Activated T-cell treated with anti-CD3 and anti-CD28 coated beads, Interleukin-2, amount 50 U/mL, for 48 hours (primary cell): ENCODE data around the gene MYL12B.
"Not testable (repeated sequence)": the region's sequence is repeated elsewhere in the genome, so short reads cannot be mapped to it uniquely, and the experiment has no call there.

Source experiments
- DNase-seq, 2 experiments: peaks; one replicate each; pipeline ENCODE4 v3.0.0-alpha.2; 2020

MYL12B gene

GRCh38 chr18:3305354-3305762 is 43.4 kb downstream of the MYL12B start:
- peak; percentile 50 to 58 for DNase-seq

- peak; percentile 30 to 40 for DNase-seq
Measured at GRCh38 chr18:3305933-3306332, 44.0 kb downstream of the MYL12B start.

- DNase-seq: no peak
Measured at GRCh38 chr18:3306391-3306790, 44.5 kb downstream of the MYL12B start.

- no peak for DNase-seq
Measured at GRCh38 chr18:3313685-3314084, 51.8 kb downstream of the MYL12B start.

- DNase-seq: not testable (repeated sequence)
Measured at GRCh38 chr18:3315344-3315743, 53.4 kb downstream of the MYL12B start.

GRCh38 chr18:3319399-3319798 is 57.5 kb downstream of the MYL12B start:
- DNase-seq: peak; percentile 39 to 53

- no peak for DNase-seq
Measured at GRCh38 chr18:3319894-3320454, 58.0 kb downstream of the MYL12B start.

GRCh38 chr18:3321133-3321812 is 59.3 kb downstream of the MYL12B start:
- DNase-seq: peak; percentile 29 to 31

GRCh38 chr18:3323900-3324299 is 62.0 kb downstream of the MYL12B start:
- no peak for DNase-seq
